ENCODE measurements around the gene HHATL.

DNA sequence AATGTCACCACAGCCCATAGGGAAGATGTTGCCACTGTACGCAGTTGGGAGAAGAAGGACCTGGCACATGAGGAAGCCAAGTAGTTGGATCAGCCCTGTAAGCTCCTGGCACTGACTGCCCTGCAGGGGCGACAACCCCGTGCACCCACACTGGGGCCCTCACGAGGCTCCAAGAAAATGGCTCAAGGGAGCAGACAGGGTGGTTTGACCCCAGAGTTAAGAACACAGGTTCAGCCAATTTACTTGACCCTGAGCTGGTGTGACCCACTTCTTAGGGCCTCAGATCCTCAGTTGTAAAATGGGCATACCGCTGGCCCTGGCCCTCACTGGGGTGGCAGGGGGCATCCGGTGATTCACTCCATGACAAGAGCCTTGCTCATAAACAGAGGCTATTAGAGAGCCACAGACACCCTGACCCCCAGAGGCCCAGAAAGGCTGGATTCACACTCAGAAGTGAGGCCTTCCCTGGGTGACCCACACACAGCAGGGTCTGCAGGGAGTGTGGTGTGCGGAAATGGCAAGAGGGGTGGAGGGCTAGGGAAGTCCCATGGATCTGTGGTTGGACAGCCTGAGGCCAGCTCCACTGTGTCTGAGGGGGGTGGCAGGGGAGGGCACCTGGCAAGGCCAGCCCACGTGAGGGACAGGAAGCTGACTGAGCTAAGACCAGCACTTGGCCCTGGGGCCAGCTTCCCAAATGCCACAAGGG is 1.7 kb upstream of the HHATL start:
- no peak for TF ChIP-seq YY1 (IDR thresholded peaks at IDR 0.05; ENCODE audit: low read depth, low read length)
- no peak for TF ChIP-seq JUN (IDR thresholded peaks at IDR 0.05; ENCODE audit: low read depth, low read length)
- TF ChIP-seq SRF (IDR thresholded peaks at IDR 0.05; ENCODE audit: low read depth, low read length) = no peak
- TF ChIP-seq CEBPB (IDR thresholded peaks at IDR 0.05; ENCODE audit: low read depth, low read length) = no peak
- no peak for TF ChIP-seq POLR2A (IDR thresholded peaks at IDR 0.05; ENCODE audit: control extremely low read depth in 1 of 2, low read depth in 2 of 2, low read length in 2 of 2)
- no peak for TF ChIP-seq EZH2 (IDR thresholded peaks at IDR 0.05; ENCODE audit: low read depth, low read length, severe bottlenecking)
